Lower leg skin (tissue), 4 donors: ENCODE results near the gene PDK3. TPM values are rescaled to one million over a fixed set of nuclear protein-coding genes. Genes with fewer than 3 reads are reported as not detected.

Experiments used
- DNase-seq, 2 donors: peaks; one replicate each; pipeline ENCODE4 v3.0.0-alpha.2; 2019; ENCODE audit warnings: low spot score in 2 of 2
- H3K4me3 ChIP-seq: fragments of 200-600 bp; sonication (generic); 2 replicates; pipeline ENCODE4 v1.5.1; 2017; ENCODE audit warnings: mild to moderate bottlenecking, low read depth; ENCODE audit not compliant: poor library complexity, severe bottlenecking
- POLR2A ChIP-seq, 2 donors: fragments of 450-650 bp; IDR thresholded peaks; one replicate each; pipeline ENCODE4 v1.6.1; 2016 to 2017; ENCODE audit warnings: antibody characterized with exemption in 2 of 2, mild to moderate bottlenecking in 1 of 2, moderate library complexity in 1 of 2
- WGBS, 2 donors: methylation state at CpG; one replicate each; pipeline ENCODE4 v1.1.5; 2018; 5-methylcytosine and 5-hydroxymethylcytosine counted together
- intact Hi-C: fragments of 100-400 bp; cut with DNase I; formaldehyde crosslinking; loops from one replicate; pipeline ENCODE4 v1.15.0; 2023; ENCODE audit warnings: low total_unique reads
- total RNA-seq, 4 donors: library from RNA; depleted of rRNA; stranded (reverse); fragments of >200 nt; gene quantifications; one replicate each; pipeline ENCODE4 v1.1.0, GENCODE V29; 2016
- TF ChIP-seq, protein P1 (sequence below), 3 donors: fragments of 450-650 bp; IDR thresholded peaks; one replicate each; pipeline ENCODE4 v1.5.1; 2016; ENCODE audit warnings: antibody characterized with exemption in 3 of 3, mild to moderate bottlenecking in 3 of 3, moderate library complexity in 2 of 3

The PDK3 gene
- total RNA-seq, 4 donors from 2014 or later = 16.7 to 62.4 (median 40.1) TPM

DNA sequence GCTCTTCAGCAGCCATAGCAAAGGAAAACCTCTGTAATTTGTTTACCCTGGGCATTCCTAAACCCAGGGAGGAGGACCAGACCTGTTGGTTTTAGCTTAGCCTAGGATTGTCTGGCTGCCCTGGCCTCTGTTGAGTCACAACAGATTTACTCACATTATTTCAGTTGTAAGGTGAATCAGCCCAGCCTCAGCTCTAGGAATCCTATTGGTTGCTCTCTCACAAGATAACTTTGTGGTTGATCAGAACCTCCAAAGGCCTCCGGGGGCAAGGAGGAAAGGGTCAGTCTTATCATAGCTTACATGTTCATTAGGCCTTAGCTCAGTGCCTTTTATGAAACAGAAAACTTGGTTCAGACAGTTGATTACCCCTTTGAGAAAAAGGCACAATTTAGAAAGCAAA lies 41.0 kb downstream of the PDK3 start:
- intact Hi-C loops = no loop called here
- DNase-seq = no peak
- 75 to 100% methylated on average over 1 of the region's 1 CpG for WGBS, 2 donors
- H3K4me3 ChIP-seq = no peak overlapping the region
- TF ChIP-seq, protein P1, sequence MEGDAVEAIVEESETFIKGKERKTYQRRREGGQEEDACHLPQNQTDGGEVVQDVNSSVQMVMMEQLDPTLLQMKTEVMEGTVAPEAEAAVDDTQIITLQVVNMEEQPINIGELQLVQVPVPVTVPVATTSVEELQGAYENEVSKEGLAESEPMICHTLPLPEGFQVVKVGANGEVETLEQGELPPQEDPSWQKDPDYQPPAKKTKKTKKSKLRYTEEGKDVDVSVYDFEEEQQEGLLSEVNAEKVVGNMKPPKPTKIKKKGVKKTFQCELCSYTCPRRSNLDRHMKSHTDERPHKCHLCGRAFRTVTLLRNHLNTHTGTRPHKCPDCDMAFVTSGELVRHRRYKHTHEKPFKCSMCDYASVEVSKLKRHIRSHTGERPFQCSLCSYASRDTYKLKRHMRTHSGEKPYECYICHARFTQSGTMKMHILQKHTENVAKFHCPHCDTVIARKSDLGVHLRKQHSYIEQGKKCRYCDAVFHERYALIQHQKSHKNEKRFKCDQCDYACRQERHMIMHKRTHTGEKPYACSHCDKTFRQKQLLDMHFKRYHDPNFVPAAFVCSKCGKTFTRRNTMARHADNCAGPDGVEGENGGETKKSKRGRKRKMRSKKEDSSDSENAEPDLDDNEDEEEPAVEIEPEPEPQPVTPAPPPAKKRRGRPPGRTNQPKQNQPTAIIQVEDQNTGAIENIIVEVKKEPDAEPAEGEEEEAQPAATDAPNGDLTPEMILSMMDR (IDR thresholded peaks at IDR 0.05) = no peak
- TF ChIP-seq POLR2A (IDR thresholded peaks at IDR 0.05) = no peak

- intact Hi-C loops = no loop called here
- DNase-seq = no peak
- WGBS, 2 donors = 84 to 93% methylated on average over 8 of the region's 8 CpGs
- H3K4me3 ChIP-seq = no peak overlapping the region
- no peak for TF ChIP-seq POLR2A (IDR thresholded peaks at IDR 0.05)
- TF ChIP-seq, protein P1 (IDR thresholded peaks at IDR 0.05) = no peak
Measured at GRCh38 chrX:24508375-24508774, 43.3 kb downstream of the PDK3 start.

GRCh38 chrX:24513416-24513815 lies 48.3 kb downstream of the PDK3 start:
- no peak overlapping the region for H3K4me3 ChIP-seq
- WGBS, 2 donors = 63 to 75% methylated on average over 5 of the region's 5 CpGs
- intact Hi-C loops = no loop called here
- TF ChIP-seq, protein P1 (IDR thresholded peaks at IDR 0.05) = no peak
- no peak for TF ChIP-seq POLR2A (IDR thresholded peaks at IDR 0.05)
- DNase-seq = no peak

DNA sequence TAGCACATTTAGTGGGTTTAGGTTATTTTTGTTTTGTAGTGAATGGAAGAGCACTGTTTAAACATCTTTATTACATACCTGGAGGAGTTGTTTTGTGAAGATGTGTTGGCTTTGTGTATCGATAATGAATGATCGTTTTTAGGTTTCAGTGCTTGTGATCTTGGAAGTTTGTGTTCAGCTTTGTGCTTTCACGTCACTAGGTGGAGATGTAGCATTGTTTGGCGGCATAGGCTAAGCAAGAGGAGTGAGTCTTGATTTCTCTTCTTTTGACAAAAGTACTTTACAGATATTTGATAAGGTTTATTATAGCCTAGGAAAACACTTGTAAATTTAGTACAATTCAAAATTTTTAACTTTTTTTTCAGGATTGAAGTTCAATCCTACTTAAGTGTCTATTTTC lies 50.4 kb downstream of the PDK3 start:
- intact Hi-C loops = no loop called here
- TF ChIP-seq POLR2A (IDR thresholded peaks at IDR 0.05) = no peak
- TF ChIP-seq, protein P1 (IDR thresholded peaks at IDR 0.05) = no peak
- DNase-seq = no peak
- no peak overlapping the region for H3K4me3 ChIP-seq
- 51 to 55% methylated on average over 4 of the region's 4 CpGs for WGBS, 2 donors

DNA sequence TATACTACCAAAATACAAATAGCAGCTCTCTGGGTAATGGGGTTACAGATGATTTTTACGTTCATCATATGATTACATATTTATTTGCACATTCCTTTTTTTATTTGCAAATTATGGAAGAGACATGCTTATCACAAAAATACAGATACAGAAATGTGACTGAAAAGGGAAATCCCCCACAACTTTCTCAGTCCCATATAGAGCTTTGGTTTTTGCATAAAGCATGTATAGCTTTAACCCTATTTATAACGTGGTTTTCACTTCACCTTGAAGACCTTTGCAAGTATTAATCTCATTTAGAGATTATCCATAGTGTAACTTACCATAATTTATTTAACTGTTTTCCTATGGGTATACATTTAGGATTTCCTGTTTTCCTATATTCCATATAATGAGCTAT lies 55.4 kb downstream of the PDK3 start:
- intact Hi-C loops = no loop called here
- no peak for TF ChIP-seq POLR2A (IDR thresholded peaks at IDR 0.05)
- TF ChIP-seq, protein P1 (IDR thresholded peaks at IDR 0.05) = no peak
- no peak for DNase-seq
- H3K4me3 ChIP-seq = no peak overlapping the region
- 82 to 96% methylated on average over 2 of the region's 2 CpGs for WGBS, 2 donors

DNA sequence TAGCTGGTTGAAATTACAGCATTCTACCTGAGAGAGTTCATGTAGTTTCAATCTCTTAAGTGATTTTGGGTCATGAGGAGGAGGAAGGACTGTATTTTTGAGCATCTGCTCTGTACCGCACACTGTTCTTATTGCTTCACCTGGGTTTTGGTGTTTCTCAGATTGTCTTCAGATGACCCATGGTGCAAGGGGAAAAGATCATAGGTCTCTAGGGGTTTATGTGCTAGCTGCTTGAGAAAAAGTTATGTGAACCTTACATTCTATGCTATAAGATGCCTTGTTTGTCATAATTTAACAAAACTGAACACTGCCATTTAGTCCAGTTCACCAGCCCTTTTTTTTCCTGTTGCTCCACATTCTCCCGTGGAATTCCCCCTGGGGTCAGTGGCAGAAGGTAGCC lies 60.4 kb downstream of the PDK3 start:
- intact Hi-C loops = no loop called here
- no peak overlapping the region for H3K4me3 ChIP-seq
- TF ChIP-seq, protein P1 (IDR thresholded peaks at IDR 0.05) = no peak
- no peak for TF ChIP-seq POLR2A (IDR thresholded peaks at IDR 0.05)
- DNase-seq = no peak
- WGBS, 2 donors = 86 to 89% methylated on average over 2 of the region's 2 CpGs
